Measurements from ENCODE around the gene GUCD1. TPM values are rescaled to one million over a fixed set of nuclear protein-coding genes. Genes with fewer than 3 reads are reported as not detected.

Gene GUCD1
- polyA plus RNA-seq, 2 of the 4 experiments (the other 2 are of a cell fraction), result 37.1 to 43.5 TPM

DNA sequence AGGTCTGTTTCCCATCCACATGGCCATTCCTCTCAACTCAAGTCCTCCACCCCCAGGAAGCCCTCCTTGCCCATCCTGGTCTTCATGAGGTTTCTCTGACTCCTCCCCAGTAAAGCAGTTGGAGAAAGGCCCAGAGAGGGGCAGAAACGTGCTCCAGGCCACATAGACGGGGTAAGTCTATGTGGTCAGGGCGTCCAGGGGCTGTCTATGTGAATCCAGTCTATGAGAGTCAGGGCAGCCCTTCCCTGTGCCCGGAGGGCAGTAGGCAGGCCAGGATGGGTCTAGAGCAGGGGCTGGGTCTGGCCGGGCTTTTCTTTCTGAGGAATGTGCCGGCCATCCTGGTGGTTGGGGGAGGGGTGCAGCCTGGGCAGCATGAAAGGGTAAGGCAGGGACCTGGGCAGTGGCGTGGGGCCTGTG is 11.7 kb downstream of the GUCD1 start:
- ATAC-seq (no peak), FAIRE-seq (no peak), DNase-seq (ENCODE audit: low read depth in 1 of 2, low spot score in 1 of 2) (no peak)
- no peaks in the 10 kb centered on the region for H3K9me3 ChIP-seq
- ChIA-PET CTCF (interaction anchor here (1.1 kb wide), 1 partner anchor 13 kb away, joined by 3 read pairs; no protein-coding TSS in a partner anchor), POLR2A (no interaction called here)
- H3K27ac ChIP-seq, result no peak overlapping the region
- no peak overlapping the region for H3K4me3 ChIP-seq
- H3K4me1 ChIP-seq, result peaks cover 10% of the 10 kb centered on the region; the same call in 1 of the 3 replicates
- no peak for TF ChIP-seq JUN (IDR thresholded peaks at IDR 0.05)
- TF ChIP-seq, protein P1, sequence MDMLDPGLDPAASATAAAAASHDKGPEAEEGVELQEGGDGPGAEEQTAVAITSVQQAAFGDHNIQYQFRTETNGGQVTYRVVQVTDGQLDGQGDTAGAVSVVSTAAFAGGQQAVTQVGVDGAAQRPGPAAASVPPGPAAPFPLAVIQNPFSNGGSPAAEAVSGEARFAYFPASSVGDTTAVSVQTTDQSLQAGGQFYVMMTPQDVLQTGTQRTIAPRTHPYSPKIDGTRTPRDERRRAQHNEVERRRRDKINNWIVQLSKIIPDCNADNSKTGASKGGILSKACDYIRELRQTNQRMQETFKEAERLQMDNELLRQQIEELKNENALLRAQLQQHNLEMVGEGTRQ (IDR thresholded peaks at IDR 0.05), result no peak
- TF ChIP-seq ESRRA (IDR thresholded peaks at IDR 0.05; ENCODE audit: borderline replicate concordance, low read length), result no peak
- TF ChIP-seq CEBPB (IDR thresholded peaks at IDR 0.05), result no peak
- TF ChIP-seq, protein P2, sequence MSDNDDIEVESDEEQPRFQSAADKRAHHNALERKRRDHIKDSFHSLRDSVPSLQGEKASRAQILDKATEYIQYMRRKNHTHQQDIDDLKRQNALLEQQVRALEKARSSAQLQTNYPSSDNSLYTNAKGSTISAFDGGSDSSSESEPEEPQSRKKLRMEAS (IDR thresholded peaks at IDR 0.05), result no peak
- TF ChIP-seq, protein P3, sequence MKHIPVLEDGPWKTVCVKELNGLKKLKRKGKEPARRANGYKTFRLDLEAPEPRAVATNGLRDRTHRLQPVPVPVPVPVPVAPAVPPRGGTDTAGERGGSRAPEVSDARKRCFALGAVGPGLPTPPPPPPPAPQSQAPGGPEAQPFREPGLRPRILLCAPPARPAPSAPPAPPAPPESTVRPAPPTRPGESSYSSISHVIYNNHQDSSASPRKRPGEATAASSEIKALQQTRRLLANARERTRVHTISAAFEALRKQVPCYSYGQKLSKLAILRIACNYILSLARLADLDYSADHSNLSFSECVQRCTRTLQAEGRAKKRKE (CRISPR knock-in tag; IDR thresholded peaks at IDR 0.05; ENCODE audit: low read depth), result no peak
- no peak for TF ChIP-seq RFX5 (IDR thresholded peaks at IDR 0.05)
- TF ChIP-seq KDM1A (IDR thresholded peaks at IDR 0.05; ENCODE audit: low read depth), result no peak
- no peak for TF ChIP-seq GATA3 (IDR thresholded peaks at IDR 0.05; ENCODE audit: borderline replicate concordance)
- TF ChIP-seq EHF (CRISPR knock-in tag; IDR thresholded peaks at IDR 0.05), result no peak
- TF ChIP-seq, protein P4, sequence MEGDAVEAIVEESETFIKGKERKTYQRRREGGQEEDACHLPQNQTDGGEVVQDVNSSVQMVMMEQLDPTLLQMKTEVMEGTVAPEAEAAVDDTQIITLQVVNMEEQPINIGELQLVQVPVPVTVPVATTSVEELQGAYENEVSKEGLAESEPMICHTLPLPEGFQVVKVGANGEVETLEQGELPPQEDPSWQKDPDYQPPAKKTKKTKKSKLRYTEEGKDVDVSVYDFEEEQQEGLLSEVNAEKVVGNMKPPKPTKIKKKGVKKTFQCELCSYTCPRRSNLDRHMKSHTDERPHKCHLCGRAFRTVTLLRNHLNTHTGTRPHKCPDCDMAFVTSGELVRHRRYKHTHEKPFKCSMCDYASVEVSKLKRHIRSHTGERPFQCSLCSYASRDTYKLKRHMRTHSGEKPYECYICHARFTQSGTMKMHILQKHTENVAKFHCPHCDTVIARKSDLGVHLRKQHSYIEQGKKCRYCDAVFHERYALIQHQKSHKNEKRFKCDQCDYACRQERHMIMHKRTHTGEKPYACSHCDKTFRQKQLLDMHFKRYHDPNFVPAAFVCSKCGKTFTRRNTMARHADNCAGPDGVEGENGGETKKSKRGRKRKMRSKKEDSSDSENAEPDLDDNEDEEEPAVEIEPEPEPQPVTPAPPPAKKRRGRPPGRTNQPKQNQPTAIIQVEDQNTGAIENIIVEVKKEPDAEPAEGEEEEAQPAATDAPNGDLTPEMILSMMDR (IDR thresholded peaks at IDR 0.05), result no peak
- TF ChIP-seq, protein P5, sequence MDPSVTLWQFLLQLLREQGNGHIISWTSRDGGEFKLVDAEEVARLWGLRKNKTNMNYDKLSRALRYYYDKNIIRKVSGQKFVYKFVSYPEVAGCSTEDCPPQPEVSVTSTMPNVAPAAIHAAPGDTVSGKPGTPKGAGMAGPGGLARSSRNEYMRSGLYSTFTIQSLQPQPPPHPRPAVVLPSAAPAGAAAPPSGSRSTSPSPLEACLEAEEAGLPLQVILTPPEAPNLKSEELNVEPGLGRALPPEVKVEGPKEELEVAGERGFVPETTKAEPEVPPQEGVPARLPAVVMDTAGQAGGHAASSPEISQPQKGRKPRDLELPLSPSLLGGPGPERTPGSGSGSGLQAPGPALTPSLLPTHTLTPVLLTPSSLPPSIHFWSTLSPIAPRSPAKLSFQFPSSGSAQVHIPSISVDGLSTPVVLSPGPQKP (IDR thresholded peaks at IDR 0.05; ENCODE audit: low read depth, low read length), result no peak
- no peak for TF ChIP-seq ZNF302 (CRISPR knock-in tag; IDR thresholded peaks at IDR 0.05)
- TF ChIP-seq, protein P6, sequence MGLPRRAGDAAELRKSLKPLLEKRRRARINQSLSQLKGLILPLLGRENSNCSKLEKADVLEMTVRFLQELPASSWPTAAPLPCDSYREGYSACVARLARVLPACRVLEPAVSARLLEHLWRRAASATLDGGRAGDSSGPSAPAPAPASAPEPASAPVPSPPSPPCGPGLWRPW (IDR thresholded peaks at IDR 0.05), result no peak
- TF ChIP-seq EP300 (IDR thresholded peaks at IDR 0.05), result no peak
- no peak overlapping the region for H3K4me2 ChIP-seq
- 73% methylated on average over 4 of the region's 7 CpGs for WGBS (ENCODE audit: missing lambda C conversion rate)

DNA sequence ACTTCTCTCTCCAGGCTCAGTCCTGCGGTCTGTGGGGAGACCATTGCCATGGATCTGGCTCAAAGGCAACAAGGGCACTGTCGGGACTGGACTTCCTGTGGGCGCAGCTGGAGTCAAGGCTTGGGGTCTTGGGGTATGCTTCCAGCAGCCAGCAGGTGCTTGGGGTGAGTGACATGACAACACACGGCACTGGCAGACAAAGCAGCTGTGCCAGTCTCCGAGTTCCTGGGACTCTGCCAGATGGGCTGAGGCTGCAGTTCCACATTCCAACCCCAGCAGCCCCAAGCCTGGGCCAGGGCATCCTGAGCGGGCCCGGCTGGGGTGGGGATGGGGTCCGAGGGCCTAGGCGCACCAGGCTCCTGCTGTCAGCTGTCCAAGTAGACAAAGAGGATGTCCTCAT is 12.3 kb downstream of the GUCD1 start:
- no peak for DNase-seq (ENCODE audit: low read depth in 1 of 2, low spot score in 1 of 2)
- ChIA-PET POLR2A (no interaction called here), CTCF (interaction anchor here (1.0 to 2.0 kb wide), 3 partner anchors 8 to 17 kb away, joined by 3 to 5 read pairs (median 3); no protein-coding TSS in a partner anchor)
- Histone ChIP-seq H3K4me1 (peaks cover 10% of the 10 kb centered on the region; the same call in 1 of the 3 replicates), H3K27ac (no peak overlapping the region), H3K4me3 (no peak overlapping the region), H3K9me3 (no peaks in the 10 kb centered on the region), H3K4me2 (no peak overlapping the region)
- 90% methylated on average over 6 of the region's 9 CpGs for WGBS (ENCODE audit: missing lambda C conversion rate)
- no peak for ATAC-seq
- TF ChIP-seq, protein P7, sequence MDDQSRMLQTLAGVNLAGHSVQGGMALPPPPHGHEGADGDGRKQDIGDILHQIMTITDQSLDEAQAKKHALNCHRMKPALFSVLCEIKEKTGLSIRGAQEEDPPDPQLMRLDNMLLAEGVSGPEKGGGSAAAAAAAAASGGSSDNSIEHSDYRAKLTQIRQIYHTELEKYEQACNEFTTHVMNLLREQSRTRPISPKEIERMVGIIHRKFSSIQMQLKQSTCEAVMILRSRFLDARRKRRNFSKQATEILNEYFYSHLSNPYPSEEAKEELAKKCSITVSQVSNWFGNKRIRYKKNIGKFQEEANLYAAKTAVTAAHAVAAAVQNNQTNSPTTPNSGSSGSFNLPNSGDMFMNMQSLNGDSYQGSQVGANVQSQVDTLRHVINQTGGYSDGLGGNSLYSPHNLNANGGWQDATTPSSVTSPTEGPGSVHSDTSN (IDR thresholded peaks at IDR 0.05), result no peak
- no peak for FAIRE-seq
